ENCODE data around the gene SOHLH1. TPM values are rescaled to one million over a fixed set of nuclear protein-coding genes. Genes with fewer than 3 reads are reported as not detected.
A peak's percentile ranks its signal among the peaks of the same experiment; 100 is the strongest.

Gene SOHLH1
- total RNA-seq, 1 donor from 2014 or later = not detected

- DNase-seq (ENCODE audit: low read depth) = no peak
Measured at GRCh38 chr9:135703726-135704125, 4.4 kb upstream of the SOHLH1 start.

- DNase-seq (ENCODE audit: low read depth) = peak; percentile 2
Measured at GRCh38 chr9:135701959-135702721, 2.9 kb upstream of the SOHLH1 start, which contains the start of gene KCNT1. Gene KCNT1 (plus strand): TSS chr9:135702185. CDS start chr9:135702259, 74 bp downstream.

DNA sequence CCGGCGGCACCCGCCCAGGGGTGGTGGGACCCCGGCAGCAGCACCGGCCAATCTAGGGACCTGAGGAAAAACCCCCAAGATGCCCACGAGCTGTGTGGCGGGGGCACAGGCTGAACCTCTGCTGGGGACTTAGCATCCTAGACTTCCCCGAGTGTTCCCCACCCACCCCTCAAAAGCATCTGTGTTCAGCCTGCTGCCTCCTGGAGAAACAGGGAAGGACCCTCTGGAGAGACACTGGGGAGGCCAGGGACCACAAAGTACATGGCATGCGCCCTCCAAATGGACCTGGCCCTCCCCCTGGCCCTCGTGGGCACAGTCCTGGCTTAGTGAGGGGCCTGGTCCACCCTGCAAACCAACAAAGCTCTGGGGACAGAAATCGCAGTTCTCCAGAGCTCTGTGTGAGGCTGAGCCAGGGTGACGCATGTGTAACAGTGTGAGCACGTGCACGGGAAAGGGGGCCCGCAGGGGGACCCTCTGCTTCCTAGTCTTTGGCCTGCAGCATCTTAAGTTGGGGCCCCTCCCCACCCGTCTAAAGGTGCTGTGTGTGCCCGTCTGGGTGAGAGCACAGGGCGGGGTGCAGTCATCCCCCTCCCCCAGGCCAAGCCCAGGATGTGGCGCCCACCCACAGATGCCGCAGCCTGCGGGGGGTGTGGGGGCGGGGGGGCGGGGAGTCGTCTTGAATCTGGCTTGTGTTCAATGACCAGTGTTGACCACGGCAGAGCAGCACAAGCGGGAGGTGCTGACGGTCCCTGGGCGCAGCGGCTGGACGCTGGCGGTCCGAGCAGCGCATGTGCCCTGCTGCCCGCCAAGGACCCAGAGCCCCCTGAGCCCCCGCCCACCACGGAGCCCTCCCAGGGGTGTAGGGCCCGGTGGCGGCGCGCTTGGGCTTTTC, 2.0 kb upstream of the SOHLH1 start:
- no peak for DNase-seq (ENCODE audit: low read depth)

DNA sequence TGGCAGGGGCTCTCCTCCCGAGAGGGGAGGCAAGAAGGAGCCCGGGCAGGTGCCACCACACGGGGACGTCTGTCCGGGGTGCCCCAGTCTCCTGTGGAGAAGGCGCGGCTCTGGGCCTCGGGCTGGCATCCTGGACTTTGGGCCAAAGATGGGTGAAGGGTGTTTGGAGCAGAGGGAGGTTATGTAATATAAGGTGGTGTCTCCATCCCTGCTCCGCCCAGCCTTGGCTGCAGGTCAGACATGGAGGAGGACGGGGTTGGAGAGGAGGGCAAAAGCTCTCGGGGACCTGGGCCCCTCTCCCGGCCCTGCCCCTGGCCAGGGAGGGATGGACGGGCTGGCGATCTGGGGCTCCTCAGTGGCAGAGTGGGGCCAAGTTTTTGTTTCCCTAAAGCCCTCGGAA, 1.2 kb upstream of the SOHLH1 start:
- DNase-seq (ENCODE audit: low read depth) = no peak

DNA sequence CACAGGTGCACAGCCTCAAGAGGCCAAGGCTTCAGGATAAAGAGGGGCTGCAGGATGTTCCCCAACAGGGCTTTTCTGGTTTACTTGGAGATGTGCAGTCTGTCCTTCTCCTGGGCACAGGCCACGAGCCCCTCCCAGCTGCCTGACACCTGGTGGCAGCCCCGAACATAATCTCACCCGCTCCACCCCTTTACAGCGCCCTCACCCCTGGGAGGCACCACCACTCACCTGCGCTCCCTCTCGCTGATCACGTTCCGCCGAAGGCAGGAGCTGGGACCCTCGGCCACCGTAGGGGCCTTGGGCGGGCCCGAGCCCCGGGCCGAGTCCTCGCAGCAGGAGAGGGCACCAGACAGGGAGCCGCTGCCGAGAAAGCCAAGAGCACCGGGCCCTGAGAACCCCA, 514 bp downstream of the SOHLH1 start:
- no peak for DNase-seq (ENCODE audit: low read depth)

DNA sequence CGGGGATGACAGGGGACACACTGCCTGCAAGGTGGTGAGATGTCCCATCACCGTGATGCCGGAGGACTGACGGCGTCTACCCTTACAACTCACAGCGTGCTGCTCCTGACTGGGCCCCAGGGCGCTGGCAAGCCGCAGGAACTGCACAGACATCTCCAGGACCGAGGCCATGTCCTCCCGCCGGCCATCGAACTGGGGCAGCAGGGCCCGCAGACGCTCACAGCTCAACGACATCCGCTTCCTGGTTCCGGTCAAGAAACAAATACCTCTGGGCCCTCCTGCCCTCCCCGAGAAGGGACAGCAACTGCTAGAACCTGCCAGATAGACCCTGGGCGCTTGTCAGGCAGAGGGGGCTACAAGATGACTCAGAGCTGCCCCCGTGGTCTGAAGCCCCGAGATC, 1.0 kb downstream of the SOHLH1 start:
- no peak for DNase-seq (ENCODE audit: low read depth)

DNA sequence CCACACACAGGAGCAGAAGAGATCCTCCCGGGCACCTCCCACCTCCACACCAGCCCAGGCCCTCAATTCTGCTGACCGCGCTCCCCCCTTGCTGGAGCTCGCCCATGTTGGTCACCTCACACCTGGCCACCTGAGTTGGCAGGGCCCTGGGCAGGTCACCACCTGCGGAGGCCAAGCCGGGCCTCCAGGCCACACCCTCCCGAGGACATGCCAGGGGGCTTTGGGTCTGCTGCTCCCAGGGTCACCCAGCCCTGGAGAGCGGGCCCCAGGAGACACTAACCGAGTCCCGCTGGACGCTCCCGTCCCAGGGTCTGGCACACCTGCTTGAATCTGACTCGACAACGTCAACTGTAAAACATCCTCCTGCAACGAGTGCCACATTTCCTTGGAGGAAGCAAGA, 2.1 kb downstream of the SOHLH1 start:
- DNase-seq (ENCODE audit: low read depth) = no peak

DNA sequence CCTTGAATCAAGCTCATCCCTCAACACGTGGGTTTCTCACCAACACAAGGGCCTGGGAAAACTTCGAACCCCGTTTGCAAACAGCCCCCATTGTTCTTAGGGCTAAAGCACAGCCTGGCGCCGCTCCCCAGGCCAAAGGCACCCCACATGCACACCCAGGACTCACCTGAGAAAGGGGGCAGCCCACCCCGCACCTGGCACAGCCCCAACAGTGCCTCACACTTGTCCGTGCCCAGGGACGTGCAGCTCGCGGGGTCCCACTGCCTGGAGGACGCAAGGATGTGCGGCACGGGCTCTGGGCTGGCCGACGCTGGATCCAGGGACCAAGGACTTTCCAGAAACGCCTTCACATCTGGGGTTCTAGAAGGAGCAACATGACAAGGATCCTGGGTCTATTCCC, 2.8 kb downstream of the SOHLH1 start:
- DNase-seq (ENCODE audit: low read depth) = no peak

GRCh38 chr9:135695642-135696041, 3.6 kb downstream of the SOHLH1 start:
- no peak for DNase-seq (ENCODE audit: low read depth)

DNA sequence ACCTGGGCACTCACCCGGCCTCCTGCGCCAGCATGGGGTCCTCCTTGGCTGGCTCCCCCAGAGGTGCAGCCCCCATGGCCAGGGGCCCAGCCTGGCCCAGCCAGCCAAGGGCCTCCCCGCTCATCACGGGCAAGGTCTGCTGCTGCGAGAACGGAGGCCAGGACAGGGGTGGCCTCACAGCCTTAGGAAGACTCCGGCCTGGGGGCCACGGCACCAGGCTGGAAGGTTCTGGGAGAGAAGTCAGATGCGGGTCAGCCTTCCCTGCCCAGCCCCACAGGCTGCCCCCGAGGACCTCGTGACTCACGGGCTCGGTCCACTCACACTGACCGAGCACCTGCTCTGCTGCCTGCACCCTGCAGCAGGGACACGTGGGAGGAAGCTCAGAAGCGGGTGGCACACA, 4.2 kb downstream of the SOHLH1 start:
- no peak for DNase-seq (ENCODE audit: low read depth)

DNA sequence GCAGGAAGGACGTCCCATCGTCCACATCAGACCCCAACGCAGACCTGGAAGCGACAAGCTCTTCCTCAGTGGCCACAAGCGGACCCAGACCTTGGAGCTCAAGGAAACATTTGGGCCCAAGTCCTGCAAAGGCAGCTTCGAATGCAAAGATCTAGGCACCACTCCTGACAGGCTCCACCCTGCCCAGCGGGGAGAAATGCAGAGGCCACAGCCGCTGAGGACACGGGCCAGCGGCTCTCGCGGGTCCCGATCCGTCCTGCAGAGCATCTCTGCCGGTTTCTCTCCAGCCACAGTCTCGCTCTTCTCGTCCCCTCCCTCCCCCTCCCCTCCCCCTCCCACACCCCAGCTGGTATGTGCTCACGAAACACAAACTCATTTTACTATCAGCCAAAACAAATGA, 4.9 kb downstream of the SOHLH1 start:
- no peak for DNase-seq (ENCODE audit: low read depth)

DNA sequence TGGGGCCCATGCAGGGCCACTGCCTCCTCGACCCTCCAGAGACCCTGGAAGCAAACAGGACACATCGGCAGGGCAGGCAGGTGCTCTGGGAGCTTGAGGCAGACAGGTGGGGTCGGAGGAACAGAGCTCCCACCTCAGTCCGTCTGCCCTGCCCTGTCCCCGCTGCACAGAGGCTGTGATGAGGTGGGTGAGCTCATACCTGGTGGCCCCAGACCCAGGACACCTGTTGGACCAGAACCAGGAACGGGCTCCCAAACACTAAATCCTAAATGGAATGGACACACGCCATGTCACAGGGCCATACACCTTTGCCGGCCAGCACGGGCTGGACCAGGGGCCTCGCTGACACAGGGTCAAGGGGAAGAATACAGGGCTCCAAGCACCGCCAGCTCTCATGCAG, 5.5 kb downstream of the SOHLH1 start:
- DNase-seq (ENCODE audit: low read depth) = no peak

- DNase-seq (ENCODE audit: low read depth) = no peak
Measured at GRCh38 chr9:135693265-135693664, 6.0 kb downstream of the SOHLH1 start.

DNA sequence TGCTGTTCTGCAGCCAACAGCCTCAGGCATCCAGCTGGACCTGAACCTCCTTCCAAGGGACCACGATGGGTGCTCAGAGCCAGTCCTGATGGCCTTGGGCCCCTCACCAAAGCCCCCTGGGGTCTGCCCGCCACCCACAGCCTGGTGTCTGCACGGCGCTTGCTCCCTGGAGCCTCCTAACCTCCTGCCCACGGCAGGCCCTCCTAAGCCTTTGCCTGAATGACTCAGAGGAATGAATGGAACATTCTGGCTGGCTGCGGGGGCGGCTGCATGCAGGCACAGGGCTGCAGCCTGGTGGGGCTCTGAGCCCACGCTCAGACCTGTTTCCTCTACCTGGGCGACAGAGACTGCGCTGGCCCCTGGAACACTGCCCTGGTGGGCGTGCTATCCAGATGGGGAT, 6.9 kb downstream of the SOHLH1 start:
- DNase-seq (ENCODE audit: low read depth) = peak; percentile 7

DNA sequence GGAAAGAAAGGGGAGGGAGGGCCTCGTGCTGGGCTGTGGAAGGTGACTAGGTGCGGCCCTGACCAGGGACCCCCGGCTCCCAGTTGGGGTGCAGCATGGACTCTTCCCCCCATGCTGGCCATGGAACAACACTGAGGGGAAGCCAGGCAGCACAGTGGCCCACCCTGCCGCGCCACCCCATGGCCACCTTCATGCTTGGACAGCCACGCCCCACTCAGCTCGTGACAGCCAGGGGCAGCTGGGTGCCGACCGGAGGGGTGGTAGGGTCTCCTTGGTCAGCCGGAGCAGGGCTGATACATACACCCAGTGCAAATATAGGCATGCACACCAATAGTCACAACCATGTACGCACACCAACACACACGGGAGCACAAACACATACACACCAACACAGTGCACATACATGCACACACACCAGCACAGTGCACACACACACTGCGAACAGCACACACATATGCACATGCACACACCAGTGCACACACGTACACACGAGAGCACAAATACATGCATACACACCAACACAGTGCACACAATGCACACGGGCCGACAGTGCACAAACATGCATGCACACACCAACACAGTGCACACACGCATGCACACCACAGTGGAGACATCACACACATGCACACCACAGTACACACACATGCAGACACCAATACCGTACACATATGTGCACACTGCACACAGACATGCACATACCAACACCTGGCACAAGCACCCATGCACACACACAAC, 8.3 kb downstream of the SOHLH1 start:
- DNase-seq (ENCODE audit: low read depth) = no peak

DNA sequence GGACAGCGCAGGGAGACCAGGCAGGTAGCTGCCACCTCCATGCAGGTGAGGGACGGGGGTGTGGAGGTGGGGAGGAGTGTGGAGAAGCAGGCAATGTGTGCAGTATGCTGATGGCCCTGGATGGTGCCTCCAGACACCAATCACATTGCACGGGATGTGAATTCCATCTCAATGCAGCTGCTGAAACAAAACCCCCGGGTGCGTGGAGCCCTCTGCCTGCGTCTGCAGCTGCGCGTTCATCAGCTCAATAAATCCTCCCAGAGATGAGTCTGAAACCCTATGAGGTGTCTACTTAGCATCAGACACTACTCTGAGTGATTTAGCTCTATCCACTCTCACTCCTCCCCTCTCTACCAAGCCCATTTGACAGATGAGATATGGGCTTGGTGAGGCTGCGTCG, 10.3 kb downstream of the SOHLH1 start:
- no peak for DNase-seq (ENCODE audit: low read depth)

DNA sequence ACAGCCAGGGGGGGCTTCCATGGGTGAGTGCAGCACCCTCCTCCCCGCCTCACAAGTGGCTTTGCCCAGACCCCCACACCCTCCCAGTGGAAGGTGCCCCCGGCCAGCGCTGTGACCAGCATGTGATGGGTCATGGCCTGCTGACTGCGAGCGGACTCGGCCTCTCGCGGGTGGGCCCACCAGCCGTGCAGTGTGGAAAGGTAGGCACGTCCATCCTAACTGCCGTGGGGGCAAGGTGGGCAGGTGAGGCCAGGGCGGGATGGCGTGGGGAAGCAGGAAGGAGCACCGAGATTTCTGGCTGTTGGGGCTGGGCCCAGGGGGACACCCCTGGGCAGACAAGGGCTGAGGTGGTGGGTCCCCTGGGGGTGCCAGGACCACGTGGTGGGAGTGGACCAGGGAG, 12.1 kb downstream of the SOHLH1 start:
- no peak for DNase-seq (ENCODE audit: low read depth)

- no peak for DNase-seq (ENCODE audit: low read depth)
Measured at GRCh38 chr9:135684691-135685090, 14.6 kb downstream of the SOHLH1 start.

DNA sequence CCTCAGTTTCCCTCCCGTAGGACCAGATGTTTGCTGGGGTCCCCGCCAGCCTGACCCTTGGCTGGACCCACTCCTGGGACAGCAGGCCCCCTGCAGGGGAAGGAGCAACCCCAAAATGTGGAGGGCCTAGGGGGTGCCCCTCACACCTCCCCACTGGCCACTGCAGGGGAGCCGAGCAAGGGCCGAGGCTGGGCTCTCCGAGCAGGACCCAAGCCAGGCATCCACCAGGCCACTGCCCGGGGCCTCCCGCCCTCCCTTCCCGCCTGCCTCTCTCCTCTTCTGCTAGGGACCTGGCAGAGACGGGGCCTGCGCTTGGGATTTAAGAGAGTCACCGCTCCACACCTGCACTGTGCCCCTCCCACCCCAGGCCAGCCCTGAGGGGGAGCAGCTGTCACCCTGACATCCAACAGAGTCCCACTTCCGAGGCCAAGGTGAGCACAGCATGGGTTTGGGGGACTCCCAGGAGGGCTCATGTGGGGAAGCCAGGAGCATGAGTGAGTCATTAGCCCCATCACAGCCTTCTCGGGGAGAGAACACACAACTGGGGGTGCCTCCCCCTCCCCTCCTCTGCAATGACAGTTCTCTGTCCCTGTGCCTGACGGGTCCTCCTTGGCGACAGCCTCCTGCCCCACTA, 15.8 kb downstream of the SOHLH1 start:
- DNase-seq (ENCODE audit: low read depth) = no peak

DNA sequence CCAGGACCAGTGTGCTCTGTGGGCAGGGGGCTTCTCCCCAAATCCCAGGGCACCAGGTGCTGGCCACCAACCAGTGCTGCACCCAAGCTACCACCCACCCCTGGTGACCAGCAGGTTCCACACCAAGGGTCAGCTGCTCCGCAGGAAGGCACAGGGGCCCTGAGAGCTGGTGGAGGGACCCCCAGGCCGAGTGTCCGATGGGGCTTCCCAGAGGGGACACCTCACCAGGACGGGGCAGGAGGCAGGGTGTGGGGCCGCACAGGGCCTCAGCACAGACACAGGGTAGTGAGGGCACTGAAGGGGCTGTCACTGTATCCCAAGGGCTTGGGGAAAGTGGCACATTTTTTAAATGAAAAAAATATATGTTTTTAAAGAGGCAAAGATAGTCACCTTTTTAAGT, 18.1 kb downstream of the SOHLH1 start:
- no peak for DNase-seq (ENCODE audit: low read depth)

GRCh38 chr9:135680056-135680455, 19.2 kb downstream of the SOHLH1 start:
- DNase-seq (ENCODE audit: low read depth) = no peak

Measured in renal cortical epithelial cell (primary cell).